Tibial nerve (tissue), 3 donors: Measurements from ENCODE around the gene THSD7B.

Experiments used
- CTCF ChIP-seq, 5 experiments: fragments of 200-600 bp in 3 of 5; fragments of 450-650 bp in 2 of 5; sonication (generic) in 3 of 5; IDR thresholded peaks; one replicate each; pipeline ENCODE4 v1.5.1; 2016 to 2019; ENCODE audit warnings: antibody characterized with exemption in 5 of 5, mild to moderate bottlenecking in 3 of 5, moderate library complexity in 2 of 5
- POLR2A ChIP-seq, 2 donors: fragments of 450-650 bp; IDR thresholded peaks; one replicate each; pipeline ENCODE4 v1.6.1; 2017; ENCODE audit warnings: antibody characterized with exemption in 2 of 2, mild to moderate bottlenecking in 2 of 2, moderate library complexity in 2 of 2

DNA sequence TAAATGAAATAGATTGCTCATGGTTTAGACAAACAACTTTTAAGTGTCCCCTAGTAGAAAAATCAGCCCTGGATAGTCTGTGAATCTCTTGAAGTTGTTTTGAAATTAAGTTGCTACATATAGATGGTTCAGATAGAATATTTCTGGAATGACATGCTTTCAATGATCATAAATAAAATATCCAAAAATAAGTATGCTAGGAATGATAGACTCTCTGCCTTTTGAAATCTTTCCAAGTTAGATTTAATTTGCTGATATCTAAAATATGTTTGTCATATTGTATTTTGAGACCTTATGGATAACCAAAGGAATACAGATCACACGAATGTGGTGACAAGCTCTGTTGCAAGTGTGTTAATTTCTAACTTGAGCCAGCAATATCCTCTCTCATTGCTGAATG lies 488.7 kb downstream of the THSD7B start:
- TF ChIP-seq CTCF (IDR thresholded peaks at IDR 0.05), result no peak
- no peak for TF ChIP-seq POLR2A (IDR thresholded peaks at IDR 0.05)
